Measurements from ENCODE around the gene TRIM46.
"Not testable (repeated sequence)": the region's sequence is repeated elsewhere in the genome, so short reads cannot be mapped to it uniquely, and the experiment has no call there.

TRIM46 gene

DNA sequence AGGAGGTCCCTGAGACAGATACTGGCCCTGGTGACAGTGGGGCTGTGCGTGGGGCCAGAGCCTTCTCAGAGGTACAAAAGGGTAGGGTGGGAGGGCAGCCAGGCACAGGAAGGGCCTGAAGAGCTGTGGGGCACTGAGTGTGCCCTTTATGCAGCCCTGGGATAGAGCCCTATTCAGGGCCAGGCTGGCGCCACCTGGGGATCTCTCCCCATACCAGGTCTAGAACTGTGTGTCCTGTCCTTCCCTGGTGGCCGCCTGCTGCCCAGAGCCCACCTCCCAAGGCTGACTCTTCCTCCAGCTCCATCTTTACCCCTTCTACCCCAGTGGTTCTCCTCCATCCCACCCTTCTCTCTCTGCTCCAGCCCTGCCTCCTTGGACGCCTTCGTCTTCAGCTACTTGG is 59.9 kb downstream of the TRIM46 start:
- not testable (repeated sequence) for DNase-seq

Data from CD4-positive, alpha-beta T cell treated with Interleukin-4 for 1 hour (primary cell).